Right lobe of liver (tissue), 6 donors: ENCODE results near the gene HCST. TPM values are rescaled to one million over a fixed set of nuclear protein-coding genes. Genes with fewer than 3 reads are reported as not detected.
A peak's percentile ranks its signal among the peaks of the same experiment; 100 is the strongest.

Experiments
- ATAC-seq, 4 donors: fragments of 200-7000 bp; cut with Tn5 transposase; one replicate each; pipeline ENCODE4 v1.9.1; 2020; ENCODE audit warnings: mild to moderate bottlenecking in 4 of 4, moderate library complexity in 4 of 4
- DNase-seq, 3 donors: peaks; one replicate each; pipeline ENCODE4 v3.0.0-alpha.2; 2020
- H3K27ac ChIP-seq, 3 donors: fragments of 200-600 bp; one replicate each; pipeline ENCODE4 v1.8.0; 2022
- H3K27me3 ChIP-seq, 2 donors: fragments of 200-600 bp; one replicate each; pipeline ENCODE4 v1.8.0; 2022
- H3K36me3 ChIP-seq, 4 donors: fragments of 200-600 bp; sonication (generic) in 1 of 4; one replicate each; pipeline versions ENCODE4 v1.5.1 to v1.8.0; 2017 to 2022; ENCODE audit warnings: control low read depth in 1 of 4
- H3K4me1 ChIP-seq, 4 donors: fragments of 200-600 bp; sonication (generic) in 1 of 4; one replicate each; pipeline versions ENCODE4 v1.5.1 to v1.8.0; 2017 to 2022; ENCODE audit warnings: control low read depth in 1 of 4
- H3K4me3 ChIP-seq, 3 donors: fragments of 200-600 bp; one replicate each; pipeline ENCODE4 v1.8.0; 2022
- H3K9me3 ChIP-seq, 4 donors: fragments of 200-600 bp; sonication (generic) in 1 of 4; one replicate each; pipeline versions ENCODE4 v1.5.1 to v1.8.0; 2017 to 2022; ENCODE audit warnings: control low read depth in 1 of 4
- POLR2A ChIP-seq: fragments of 450-650 bp; IDR thresholded peaks from one replicate; pipeline ENCODE4 v1.6.1; 2017; ENCODE audit warnings: antibody characterized with exemption, mild to moderate bottlenecking
- WGBS: methylation state at CpG from one replicate; pipeline ENCODE4 v1.1.6; 2018; ENCODE audit warnings: low coverage, low lambda C conversion rate; ENCODE audit not compliant: insufficient coverage; ENCODE audit errors: missing lambda C conversion rate; 5-methylcytosine and 5-hydroxymethylcytosine counted together
- intact Hi-C, 2 donors: fragments of 100-400 bp; cut with DNase I; formaldehyde crosslinking; loops; one replicate each; pipeline versions ENCODE4 v1.11.2 to v1.14.1; 2022
- total RNA-seq, 6 experiments: library from RNA; depleted of rRNA in 2 of 6; stranded (reverse); fragments of >200 nt in 2 of 6; fragmentation: NEBNext Ultra II Directional in 3 of 6; extraction: Animal tissue kit (Norgen Biotek cat#: 25700) in 3 of 6; gene quantifications; one replicate each; pipeline versions ENCODE4 v1.1.0 to v1.2.4, GENCODE V29; 2016 to 2023
- TF ChIP-seq, protein P1 (sequence below), 4 donors: fragments of 200-600 bp in 3 of 4; fragments of 450-650 bp in 1 of 4; IDR thresholded peaks; one replicate each; pipeline versions ENCODE4 v1.5.1 to v1.8.0; 2016 to 2022; ENCODE audit warnings: antibody characterized with exemption in 4 of 4, mild to moderate bottlenecking in 2 of 4
- donor health status: DM: no; HTN: yes; CAD: no.
- donor health status: DM: no; HTN: no; CAD: no.
- donor health status: DM: no; HTN: no; CAD: no.
- donor health status: DM: no; HTN: yes; CAD: no.
- donor health status: DM: no; HTN: yes; CAD: no.

Gene HCST
- total RNA-seq, 6 experiments from 2014 or later = 1.7 to 4.2 (median 2.4) TPM; not detected in 1

DNA sequence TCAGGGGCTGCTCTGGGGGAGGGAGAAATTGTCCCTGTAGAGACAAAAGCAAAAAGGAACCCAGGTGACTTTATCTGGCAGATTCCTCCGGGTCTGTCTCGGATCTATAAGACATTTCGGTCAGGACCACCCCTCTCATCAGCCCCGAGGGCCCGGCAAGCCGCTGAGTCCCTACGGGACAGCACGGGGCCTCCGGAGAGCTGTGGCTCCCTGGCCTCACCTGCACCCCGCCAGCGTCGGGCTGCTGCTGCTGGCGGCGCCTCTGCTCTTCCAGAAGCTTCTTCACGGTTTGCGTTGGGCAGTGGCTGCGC, 3.9 kb upstream of the HCST start:
- H3K36me3 ChIP-seq = peaks cover 0 to 10% (median 0%) of the 10 kb centered on the region in 4 donors
- peak overlapping the region; percentile 63 to 83 (median 64) for H3K4me3 ChIP-seq
- no peaks in the 10 kb centered on the region for H3K9me3 ChIP-seq
- intact Hi-C loops = no loop called here
- H3K27me3 ChIP-seq = no peaks in the 10 kb centered on the region
- ATAC-seq = no peak
- peak overlapping the region; percentile 74 to 90 (median 86) for H3K27ac ChIP-seq
- no peak for DNase-seq
- WGBS = no CpG with 5 or more reads among the region's 17 CpGs
- no peak for TF ChIP-seq POLR2A
- TF ChIP-seq, protein P1, sequence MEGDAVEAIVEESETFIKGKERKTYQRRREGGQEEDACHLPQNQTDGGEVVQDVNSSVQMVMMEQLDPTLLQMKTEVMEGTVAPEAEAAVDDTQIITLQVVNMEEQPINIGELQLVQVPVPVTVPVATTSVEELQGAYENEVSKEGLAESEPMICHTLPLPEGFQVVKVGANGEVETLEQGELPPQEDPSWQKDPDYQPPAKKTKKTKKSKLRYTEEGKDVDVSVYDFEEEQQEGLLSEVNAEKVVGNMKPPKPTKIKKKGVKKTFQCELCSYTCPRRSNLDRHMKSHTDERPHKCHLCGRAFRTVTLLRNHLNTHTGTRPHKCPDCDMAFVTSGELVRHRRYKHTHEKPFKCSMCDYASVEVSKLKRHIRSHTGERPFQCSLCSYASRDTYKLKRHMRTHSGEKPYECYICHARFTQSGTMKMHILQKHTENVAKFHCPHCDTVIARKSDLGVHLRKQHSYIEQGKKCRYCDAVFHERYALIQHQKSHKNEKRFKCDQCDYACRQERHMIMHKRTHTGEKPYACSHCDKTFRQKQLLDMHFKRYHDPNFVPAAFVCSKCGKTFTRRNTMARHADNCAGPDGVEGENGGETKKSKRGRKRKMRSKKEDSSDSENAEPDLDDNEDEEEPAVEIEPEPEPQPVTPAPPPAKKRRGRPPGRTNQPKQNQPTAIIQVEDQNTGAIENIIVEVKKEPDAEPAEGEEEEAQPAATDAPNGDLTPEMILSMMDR (IDR thresholded peaks at IDR 0.05) = no peak
- no peaks in the 10 kb centered on the region for H3K4me1 ChIP-seq

DNA sequence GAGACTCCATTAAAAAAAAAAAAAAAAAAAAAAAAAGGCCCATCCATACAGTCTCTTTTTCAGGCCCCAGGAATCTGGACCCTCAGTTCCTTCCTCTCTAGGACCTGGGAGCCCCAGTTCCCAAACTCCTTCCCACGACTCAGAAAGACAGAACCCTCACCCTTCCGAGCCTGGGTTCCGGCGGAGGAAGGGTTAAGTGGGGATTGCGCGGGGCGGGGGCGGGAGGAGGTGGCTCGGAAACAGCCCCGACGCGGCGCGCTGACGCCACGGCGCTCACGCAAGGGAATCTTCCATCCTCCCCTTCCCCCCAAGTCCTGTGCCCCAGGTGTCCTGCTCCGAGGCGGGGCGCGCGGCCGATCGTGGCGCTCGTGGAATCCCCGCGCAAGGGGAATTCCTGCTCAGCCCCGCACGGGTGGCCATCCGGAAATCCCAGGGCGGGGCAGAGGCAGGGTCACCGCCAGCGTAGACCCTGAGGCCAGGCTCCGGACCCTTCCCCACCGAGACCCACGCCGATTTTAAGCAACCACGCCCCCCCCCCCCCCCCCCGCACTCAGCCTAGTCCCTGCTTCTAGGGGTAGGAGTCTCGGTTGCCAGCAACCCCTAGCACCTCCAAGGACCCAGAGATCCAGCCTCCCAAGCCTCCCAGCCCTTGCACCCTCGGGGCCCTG, 2.6 kb upstream of the HCST start:
- H3K27ac ChIP-seq = peak overlapping the region; percentile 74 to 90 (median 86)
- no peaks in the 10 kb centered on the region for H3K9me3 ChIP-seq
- no peaks in the 10 kb centered on the region for H3K4me1 ChIP-seq
- TF ChIP-seq, protein P1 (IDR thresholded peaks at IDR 0.05) = no peak
- TF ChIP-seq POLR2A = no peak
- peak overlapping the region; percentile 63 to 83 (median 64) for H3K4me3 ChIP-seq
- 0% methylated on average over 3 of the region's 43 CpGs for WGBS
- H3K27me3 ChIP-seq = no peaks in the 10 kb centered on the region
- DNase-seq = peak; percentile 89 to 92 (median 92)
- H3K36me3 ChIP-seq = peaks cover 0 to 10% (median 0%) of the 10 kb centered on the region in 4 donors
- peak; percentile 82 to 89 (median 84) for ATAC-seq
- intact Hi-C loops = no loop called here

DNA sequence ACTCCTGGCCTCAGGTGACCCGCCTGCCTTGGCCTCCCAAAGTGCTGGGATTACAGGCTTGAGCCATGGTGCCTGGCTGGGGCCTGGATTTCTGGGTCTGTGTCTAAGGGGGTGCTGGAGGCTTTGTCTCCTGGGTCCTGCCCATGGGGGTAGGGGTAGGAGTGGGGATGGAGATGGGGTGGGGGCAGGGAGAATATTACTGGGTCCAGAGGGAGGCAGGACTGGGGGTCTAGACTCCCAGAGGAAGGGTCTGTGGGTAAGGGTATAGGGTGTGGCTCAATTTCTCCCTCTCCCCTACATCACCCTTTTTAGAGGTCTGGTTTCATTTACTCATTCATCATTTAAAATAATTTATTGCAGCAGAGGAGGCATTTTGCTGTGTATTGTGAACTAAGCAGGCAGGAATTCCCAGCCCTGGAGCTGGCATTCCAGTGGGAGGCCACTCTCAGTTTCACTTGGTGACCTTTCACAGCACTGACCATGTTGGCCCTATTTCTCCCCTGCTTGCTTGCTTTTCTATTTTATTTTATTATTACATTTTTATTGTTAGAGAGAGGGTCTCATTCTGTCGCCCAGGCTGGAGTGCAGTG, 1.2 kb upstream of the HCST start:
- peak overlapping the region in 2 of 3 donors; percentile 63 to 64 for H3K4me3 ChIP-seq
- H3K27me3 ChIP-seq = no peaks in the 10 kb centered on the region
- intact Hi-C loops = no loop called here
- peaks cover 0 to under 1% (median 0%) of the 10 kb centered on the region in 4 donors for H3K4me1 ChIP-seq
- no peak for TF ChIP-seq POLR2A
- TF ChIP-seq, protein P1 (IDR thresholded peaks at IDR 0.05) = no peak
- H3K9me3 ChIP-seq = no peaks in the 10 kb centered on the region
- H3K36me3 ChIP-seq = no peaks in the 10 kb centered on the region
- WGBS = 83% methylated on average over 1 of the region's 2 CpGs
- DNase-seq (no peak), ATAC-seq (no peak)
- peak overlapping the region; percentile 74 to 90 (median 86) for H3K27ac ChIP-seq

DNA sequence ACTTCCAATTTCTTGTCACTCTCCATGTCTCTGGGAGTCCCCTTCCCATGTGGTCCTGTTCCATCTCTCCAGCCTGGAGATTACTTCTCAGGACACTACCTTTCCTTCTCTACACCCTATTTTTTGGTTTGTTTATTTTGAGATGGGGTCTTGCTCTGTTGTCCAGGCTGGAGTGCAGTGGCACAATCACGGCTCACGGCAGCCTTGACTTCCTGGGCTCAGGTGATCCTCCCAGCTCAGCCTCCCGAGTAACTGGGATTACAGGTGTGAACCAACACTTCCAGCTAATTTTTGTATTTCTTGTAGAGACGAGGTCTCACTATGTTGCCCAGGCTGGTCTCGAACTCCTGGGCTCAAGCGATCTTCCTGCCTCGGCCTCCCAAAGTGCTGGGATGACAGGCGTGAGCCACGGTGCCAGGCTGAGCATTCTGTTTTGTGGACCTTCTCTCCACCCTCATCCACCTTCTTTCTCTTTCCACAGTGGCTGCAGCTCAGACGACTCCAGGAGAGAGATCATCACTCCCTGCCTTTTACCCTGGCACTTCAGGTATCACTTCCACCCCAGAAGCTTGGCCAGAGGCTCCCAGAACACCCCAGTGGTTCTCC, 644 bp downstream of the HCST start:
- intact Hi-C loops = no loop called here
- Histone ChIP-seq H3K27ac (peak overlapping the region; percentile 53 to 90 (median 66)), H3K4me1 (peaks cover 0 to 10% (median 0%) of the 10 kb centered on the region in 4 donors), H3K36me3 (no peaks in the 10 kb centered on the region), H3K4me3 (peak overlapping the region in 2 of 3 donors; percentile 16), H3K27me3 (no peaks in the 10 kb centered on the region), H3K9me3 (no peaks in the 10 kb centered on the region)
- TF ChIP-seq, protein P1 (IDR thresholded peaks at IDR 0.05) = no peak
- no peak for TF ChIP-seq POLR2A
- 45% methylated on average over 10 of the region's 10 CpGs for WGBS
- no peak for DNase-seq
- no peak for ATAC-seq
